HG02571 (cell line): ENCODE measurements around the gene DCAF10.
"Not testable (repeated sequence)": the region's sequence is repeated elsewhere in the genome, so short reads cannot be mapped to it uniquely, and the experiment has no call there.

Source experiments
- ATAC-seq: cut with Tn5 transposase; IDR thresholded peaks from one replicate; pipeline ENCODE4 v1.9.1; 2021; ENCODE audit warnings: mild to moderate bottlenecking, moderate library complexity; ENCODE audit not compliant: unreplicated experiment

The DCAF10 gene

DNA sequence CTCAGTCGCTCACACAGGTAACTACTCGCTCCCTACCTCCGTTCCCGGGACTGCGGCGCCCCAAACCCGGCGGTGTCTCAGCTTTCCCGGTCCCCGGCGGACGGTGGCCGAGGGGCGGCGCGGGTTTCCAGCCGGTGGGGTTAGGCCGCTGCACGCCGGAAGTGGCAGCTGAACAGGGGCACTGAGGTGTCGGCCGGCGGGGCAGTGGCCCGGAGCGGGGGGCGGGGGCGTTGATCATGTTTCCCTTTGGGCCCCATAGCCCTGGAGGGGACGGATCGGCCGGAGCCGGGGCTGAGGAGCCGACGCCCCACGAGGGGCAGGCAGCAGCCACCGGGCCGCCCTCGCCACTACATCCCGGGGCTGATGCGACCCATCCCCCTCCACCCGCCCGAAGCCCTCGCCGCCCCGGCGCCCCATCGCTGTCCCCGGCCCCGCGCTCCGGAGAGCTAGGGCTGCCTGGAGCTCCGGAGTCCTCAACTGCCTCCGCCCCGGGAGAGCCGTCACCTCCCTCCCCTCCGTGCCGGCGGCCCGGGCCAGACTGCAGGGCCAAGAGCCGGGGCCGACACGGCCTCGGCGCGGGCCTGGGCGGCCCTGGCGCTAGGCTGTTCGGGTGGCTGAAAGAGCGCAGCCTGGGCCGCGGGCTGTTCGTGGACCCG, at the start of gene DCAF10:
Gene DCAF10, plus strand, starts transcription at position 167 of the 656 bp plus-strand sequence. Its CDS starts 70 bp downstream, at position 237.
- peak; percentile 66 for ATAC-seq

- no peak for ATAC-seq
Measured at GRCh38 chr9:37751186-37751585, 49.4 kb upstream of the DCAF10 start.

DNA sequence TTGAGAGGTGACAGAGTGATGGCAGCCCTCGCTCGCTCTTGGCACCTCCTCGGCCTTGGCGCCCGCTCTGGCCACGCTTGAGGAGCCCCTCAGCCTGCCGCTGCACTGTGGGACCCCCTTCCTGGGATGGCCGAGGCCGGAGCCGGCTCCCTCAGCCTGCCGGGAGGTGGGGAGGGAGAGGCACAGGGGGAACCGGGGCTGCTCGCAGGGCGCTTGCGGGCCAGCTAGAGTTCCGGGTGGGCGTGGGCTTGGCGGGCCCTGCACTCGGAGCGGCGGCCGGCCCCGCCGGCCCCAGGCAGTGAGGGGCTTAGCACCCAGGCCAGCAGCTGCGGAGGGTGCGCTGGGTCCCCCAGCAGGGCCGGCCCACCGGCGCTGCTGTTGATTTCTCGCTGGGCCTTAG, 48.9 kb upstream of the DCAF10 start:
- not testable (repeated sequence) for ATAC-seq

DNA sequence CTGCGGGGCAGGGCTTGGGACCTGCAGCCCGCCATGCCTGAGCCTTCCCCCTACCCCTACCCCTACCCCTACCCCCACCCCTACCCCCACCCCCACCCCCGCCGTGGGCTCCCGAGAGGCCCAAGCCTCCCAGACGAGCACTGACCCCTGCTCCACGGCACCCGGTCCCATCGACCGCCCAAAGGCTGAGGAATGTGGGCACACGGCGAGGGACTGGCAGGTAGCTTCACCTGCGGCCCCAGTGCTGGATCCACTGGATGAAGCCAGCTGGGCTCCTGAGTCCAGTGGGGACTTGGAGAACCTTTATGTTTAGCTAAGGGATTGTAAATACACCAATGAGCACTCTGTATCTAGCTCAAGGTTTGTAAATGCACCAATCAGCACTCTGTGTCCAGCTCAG, 48.5 kb upstream of the DCAF10 start:
- not testable (repeated sequence) for ATAC-seq

- no peak for ATAC-seq
Measured at GRCh38 chr9:37752642-37753488, 47.7 kb upstream of the DCAF10 start.

GRCh38 chr9:37753489-37754190, 47.0 kb upstream of the DCAF10 start, which contains the start of gene TRMT10B:
Gene TRMT10B, plus strand, starts transcription at chr9:37753805. Its CDS starts 8,127 bp downstream, at chr9:37761932.
- peak; percentile 92 for ATAC-seq

DNA sequence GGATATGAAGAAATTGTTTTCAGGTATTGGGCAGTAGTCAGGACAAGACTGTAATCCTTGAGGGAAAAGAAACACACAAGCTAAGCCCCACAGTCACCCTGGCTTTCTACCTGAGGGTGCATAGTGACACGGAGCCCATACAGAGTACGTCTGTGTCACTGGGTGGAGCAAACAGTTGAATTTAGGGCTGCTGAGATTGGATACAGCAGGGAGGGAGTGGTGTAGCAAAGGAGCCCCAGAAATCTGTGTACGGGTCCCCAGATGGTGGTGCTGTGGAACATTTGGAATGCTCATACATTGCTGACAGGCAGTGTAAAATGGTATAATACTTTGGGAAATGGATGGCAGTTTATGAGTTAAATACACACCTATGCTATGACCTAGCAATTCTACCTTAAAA, 41.9 kb upstream of the DCAF10 start:
- no peak for ATAC-seq

DNA sequence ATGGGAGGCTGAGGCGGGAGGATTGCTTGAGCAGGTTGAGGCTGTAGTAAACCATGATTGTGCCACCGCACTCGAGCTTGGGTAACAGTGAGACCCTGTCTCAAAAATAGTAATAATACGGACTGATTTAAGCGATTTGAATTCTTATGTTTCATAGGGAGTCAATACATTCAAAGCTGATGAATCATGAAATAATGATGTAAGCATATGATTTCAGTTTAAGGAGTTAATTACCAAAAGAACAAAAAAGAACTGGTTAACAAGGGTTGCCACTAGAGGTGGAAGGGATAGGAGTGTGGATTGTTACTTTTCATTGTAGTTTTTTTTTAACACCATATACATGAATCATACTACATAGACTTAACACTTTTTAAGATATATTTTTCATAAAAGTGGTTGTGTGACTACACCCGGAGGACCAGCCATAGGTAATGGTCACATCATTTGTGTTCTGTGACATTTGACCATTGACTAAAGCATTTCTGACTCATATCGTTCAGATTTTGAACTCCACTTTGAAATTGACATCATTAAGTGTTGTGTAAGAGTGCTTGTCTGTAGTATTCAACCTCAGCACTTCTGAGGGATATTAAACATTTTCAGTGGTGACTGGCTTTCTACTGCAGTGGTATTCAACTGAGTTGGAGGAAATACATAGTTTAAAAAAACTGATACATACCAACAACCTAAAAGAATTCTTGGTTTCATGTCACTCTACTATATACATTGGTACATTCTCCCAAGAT, 40.0 kb upstream of the DCAF10 start:
- no peak for ATAC-seq

DNA sequence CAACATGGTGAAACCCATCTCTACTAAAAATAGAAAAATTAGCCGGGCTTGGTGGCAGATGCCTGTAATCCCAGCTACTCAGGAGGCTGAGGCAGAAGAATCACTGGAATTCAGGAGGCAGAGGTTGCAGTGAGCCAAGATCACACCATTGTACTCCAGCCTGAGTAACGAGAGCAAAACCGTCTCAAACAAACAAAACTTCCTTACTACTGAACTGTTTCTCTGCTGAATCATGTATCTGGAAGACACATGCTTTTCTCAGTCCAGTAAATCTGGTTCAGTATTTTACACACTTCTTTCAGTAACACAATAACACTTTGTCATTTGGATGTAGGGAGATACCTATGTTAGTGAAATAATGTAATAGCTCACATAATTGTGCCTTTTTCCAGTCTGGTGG, 39.1 kb upstream of the DCAF10 start:
- no peak for ATAC-seq

DNA sequence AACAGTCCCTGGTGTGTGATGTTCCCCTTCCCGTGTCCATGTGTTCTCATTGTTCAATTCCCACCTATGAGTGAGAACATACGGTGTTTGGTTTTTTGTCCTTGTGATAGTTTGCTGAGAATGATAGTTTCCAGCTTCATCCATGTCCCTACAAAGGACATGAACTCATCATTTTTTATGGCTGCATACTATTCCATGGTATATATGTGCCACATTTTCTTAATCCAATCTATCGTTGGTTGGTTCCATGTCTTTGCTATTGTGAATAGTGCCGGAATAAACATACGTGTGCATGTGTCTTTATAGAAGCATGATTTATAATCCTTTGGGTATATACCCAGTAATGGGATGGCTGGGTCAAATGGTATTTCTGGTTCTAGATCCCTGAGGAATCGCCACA, 35.3 kb upstream of the DCAF10 start:
- ATAC-seq, result not testable (repeated sequence)

DNA sequence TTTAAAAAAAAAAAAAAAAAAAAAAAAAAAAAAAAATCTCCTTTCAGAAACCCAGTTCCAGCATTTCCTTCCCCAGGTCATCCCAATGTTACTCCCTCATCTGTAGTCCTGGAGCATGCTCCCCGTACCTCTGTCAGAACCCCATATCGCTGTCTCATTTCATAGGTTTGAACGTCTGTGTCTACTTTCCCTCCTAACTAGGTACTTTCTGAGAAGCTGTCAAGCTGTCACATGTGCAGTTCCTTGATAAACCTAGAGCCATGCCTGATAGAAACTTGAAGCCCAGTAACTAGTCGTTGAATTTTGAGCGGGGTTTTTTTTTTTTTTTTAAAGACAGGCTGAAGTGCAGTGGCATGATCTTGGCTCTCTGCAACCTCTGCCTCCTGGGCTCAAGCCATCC, 31.3 kb upstream of the DCAF10 start:
- no peak for ATAC-seq

- ATAC-seq, result no peak
Measured at GRCh38 chr9:37769995-37770394, 30.6 kb upstream of the DCAF10 start.

- no peak for ATAC-seq
Measured at GRCh38 chr9:37775216-37775919, 25.2 kb upstream of the DCAF10 start.

- ATAC-seq, result no peak
Measured at GRCh38 chr9:37776328-37776727, 24.3 kb upstream of the DCAF10 start.

- no peak for ATAC-seq
Measured at GRCh38 chr9:37778534-37778933, 22.1 kb upstream of the DCAF10 start.

GRCh38 chr9:37784291-37784615, 16.3 kb upstream of the DCAF10 start:
- ATAC-seq, result no peak

- ATAC-seq, result peak; percentile 92
Measured at GRCh38 chr9:37784616-37785483, 15.7 kb upstream of the DCAF10 start, which contains the start of gene EXOSC3. Gene EXOSC3, minus strand, starts transcription at chr9:37785064. Its CDS starts 20 bp downstream, at chr9:37785044.

GRCh38 chr9:37787059-37787458, 13.5 kb upstream of the DCAF10 start:
- ATAC-seq, result no peak

GRCh38 chr9:37788332-37788731, 12.3 kb upstream of the DCAF10 start:
- no peak for ATAC-seq
